Mucosa of rectum (tissue), 2 donors: Measurements from ENCODE around the gene DENND6B.

Source experiments
- H3K27ac ChIP-seq, 2 donors: one replicate each; pipeline ENCODE4 v1.7.0; 2013; ENCODE audit warnings: inconsistent platforms in 2 of 2, low read depth in 2 of 2, low read length in 2 of 2
- H3K27me3 ChIP-seq, 2 donors: one replicate each; pipeline ENCODE4 v1.7.0; 2013; ENCODE audit warnings: low read length in 2 of 2; ENCODE audit not compliant: control insufficient read depth in 2 of 2, insufficient read depth in 2 of 2
- H3K36me3 ChIP-seq, 2 donors: one replicate each; pipeline ENCODE4 v1.7.0; 2013; ENCODE audit warnings: low read length in 2 of 2; ENCODE audit not compliant: control insufficient read depth in 2 of 2, insufficient read depth in 2 of 2
- H3K4me1 ChIP-seq, 2 donors: one replicate each; pipeline ENCODE4 v1.7.0; 2013; ENCODE audit warnings: low read length in 2 of 2, mild to moderate bottlenecking in 1 of 2; ENCODE audit not compliant: control insufficient read depth in 2 of 2, insufficient read depth in 2 of 2
- H3K4me3 ChIP-seq, 2 donors: one replicate each; pipeline ENCODE4 v1.7.0; 2013; ENCODE audit warnings: low read length in 2 of 2
- H3K9ac ChIP-seq, 2 donors: one replicate each; pipeline ENCODE4 v1.7.0; 2013; ENCODE audit warnings: low read length in 2 of 2, low read depth in 1 of 2, mild to moderate bottlenecking in 1 of 2
- H3K9me3 ChIP-seq, 2 donors: one replicate each; pipeline ENCODE4 v1.7.0; 2013; ENCODE audit warnings: low read length in 2 of 2; ENCODE audit not compliant: control insufficient read depth in 2 of 2
- donor health status: healthy.
- donor health status: Normal muscosa, but diverticular disease.

The DENND6B gene

GRCh38 chr22:50281384-50281760 is 45.4 kb downstream of the DENND6B start:
- no peak overlapping the region for H3K27ac ChIP-seq
- H3K4me3 ChIP-seq = no peak overlapping the region

GRCh38 chr22:50280708-50281383 is 46.0 kb downstream of the DENND6B start:
- Histone ChIP-seq H3K27me3 (no peaks in the 10 kb centered on the region), H3K9ac (no peak overlapping the region), H3K4me3 (no peak overlapping the region), H3K9me3 (no peaks in the 10 kb centered on the region), H3K36me3 (peaks cover 68 to 70% of the 10 kb centered on the region in 2 donors), H3K27ac (no peak overlapping the region), H3K4me1 (no peaks in the 10 kb centered on the region)

More at GRCh38 chr22:50281384-50281760, 45.4 kb downstream of the DENND6B start:
- H3K27me3 ChIP-seq = no peaks in the 10 kb centered on the region
- no peak overlapping the region for H3K9ac ChIP-seq
- H3K9me3 ChIP-seq = no peaks in the 10 kb centered on the region
- peaks cover 72 to 73% of the 10 kb centered on the region in 2 donors for H3K36me3 ChIP-seq
- H3K4me1 ChIP-seq = no peaks in the 10 kb centered on the region

GRCh38 chr22:50280022-50280707 is 46.6 kb downstream of the DENND6B start:
- Histone ChIP-seq H3K27ac (no peak overlapping the region), H3K4me3 (no peak overlapping the region), H3K36me3 (peaks cover 68 to 74% of the 10 kb centered on the region in 2 donors), H3K9ac (no peak overlapping the region), H3K27me3 (no peaks in the 10 kb centered on the region), H3K4me1 (no peaks in the 10 kb centered on the region), H3K9me3 (no peaks in the 10 kb centered on the region)

DNA sequence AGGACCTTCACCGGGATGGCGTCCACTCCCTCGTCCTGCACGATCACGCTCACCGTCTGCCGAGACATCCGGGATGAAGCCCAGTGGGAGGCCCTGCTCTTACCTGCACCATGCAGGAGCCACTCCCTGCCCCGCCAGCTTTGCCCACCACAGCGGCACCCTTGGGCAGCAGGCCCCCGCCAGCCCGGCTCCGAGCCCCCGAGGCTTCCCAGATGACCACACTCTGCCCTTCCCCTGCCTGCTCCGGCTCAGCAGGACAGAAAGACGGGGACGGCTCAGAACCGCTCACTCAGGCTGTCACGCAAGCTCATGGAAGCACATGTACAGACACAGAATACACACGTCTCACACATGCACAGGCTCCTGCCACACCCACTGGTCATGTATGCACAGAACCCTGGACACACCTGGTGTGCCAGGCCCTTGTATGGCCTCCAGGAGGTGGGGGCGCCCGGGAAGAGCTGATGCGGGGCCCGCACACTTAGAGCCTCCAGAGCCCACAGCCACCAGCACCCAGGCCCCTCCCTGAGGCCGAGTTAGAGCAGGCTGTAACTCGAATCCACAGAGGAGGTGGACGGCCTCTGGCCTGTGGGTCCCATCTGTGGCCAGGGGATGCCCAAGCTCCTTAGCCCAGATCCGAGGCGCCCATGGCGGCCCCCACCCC is 47.7 kb downstream of the DENND6B start:
- H3K27me3 ChIP-seq = no peaks in the 10 kb centered on the region
- H3K36me3 ChIP-seq = peaks cover 66 to 74% of the 10 kb centered on the region in 2 donors
- H3K4me1 ChIP-seq = no peaks in the 10 kb centered on the region
- H3K9me3 ChIP-seq = no peaks in the 10 kb centered on the region
- no peak overlapping the region for H3K9ac ChIP-seq
- H3K27ac ChIP-seq = no peak overlapping the region
- H3K4me3 ChIP-seq = no peak overlapping the region

DNA sequence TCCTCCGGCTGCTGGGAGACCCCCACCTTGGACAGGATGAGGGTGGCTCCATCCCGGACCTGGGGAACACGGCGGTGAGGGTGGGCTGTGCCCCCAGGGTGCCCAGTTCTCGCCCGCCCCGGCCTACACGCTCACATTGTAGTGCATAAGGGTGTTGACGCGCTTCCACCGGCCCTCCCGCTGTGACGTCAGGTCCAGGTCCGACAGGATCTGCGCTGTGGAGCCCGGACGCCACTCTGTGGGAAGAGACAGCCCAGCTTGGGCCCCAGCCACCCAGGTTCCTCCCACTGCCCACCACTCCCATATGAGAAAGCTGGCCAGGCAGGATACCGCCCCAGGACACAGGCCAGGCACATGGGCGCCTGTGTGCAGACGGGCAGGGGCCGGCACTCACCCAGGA is 48.4 kb downstream of the DENND6B start:
- Histone ChIP-seq H3K4me1 (no peaks in the 10 kb centered on the region), H3K9me3 (no peaks in the 10 kb centered on the region), H3K4me3 (no peak overlapping the region), H3K9ac (no peak overlapping the region), H3K27me3 (no peaks in the 10 kb centered on the region), H3K27ac (no peak overlapping the region), H3K36me3 (peaks cover 62 to 70% of the 10 kb centered on the region in 2 donors)

DNA sequence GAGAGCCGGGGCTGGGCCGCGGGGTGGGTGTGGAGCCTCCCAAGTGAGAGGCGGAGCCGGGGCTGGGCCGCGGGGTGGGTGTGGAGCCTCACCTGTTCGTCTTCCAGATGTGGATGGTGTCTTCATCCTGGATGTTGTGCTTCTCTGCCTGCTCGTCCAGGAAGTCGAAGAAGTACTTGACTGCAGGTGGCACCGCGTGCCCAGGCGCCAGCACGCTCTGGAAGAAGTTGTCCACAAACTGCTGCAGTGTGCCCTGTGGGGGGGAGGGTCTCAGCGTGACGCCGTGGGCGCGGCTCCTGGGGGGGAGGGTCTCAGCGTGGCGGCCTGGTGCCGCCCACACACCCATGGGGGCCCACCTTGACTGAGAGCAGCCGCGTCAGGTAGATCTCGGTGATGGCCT is 49.1 kb downstream of the DENND6B start:
- H3K36me3 ChIP-seq = peaks cover 57 to 69% of the 10 kb centered on the region in 2 donors
- H3K27ac ChIP-seq = no peak overlapping the region
- H3K9ac ChIP-seq = no peak overlapping the region

DNA sequence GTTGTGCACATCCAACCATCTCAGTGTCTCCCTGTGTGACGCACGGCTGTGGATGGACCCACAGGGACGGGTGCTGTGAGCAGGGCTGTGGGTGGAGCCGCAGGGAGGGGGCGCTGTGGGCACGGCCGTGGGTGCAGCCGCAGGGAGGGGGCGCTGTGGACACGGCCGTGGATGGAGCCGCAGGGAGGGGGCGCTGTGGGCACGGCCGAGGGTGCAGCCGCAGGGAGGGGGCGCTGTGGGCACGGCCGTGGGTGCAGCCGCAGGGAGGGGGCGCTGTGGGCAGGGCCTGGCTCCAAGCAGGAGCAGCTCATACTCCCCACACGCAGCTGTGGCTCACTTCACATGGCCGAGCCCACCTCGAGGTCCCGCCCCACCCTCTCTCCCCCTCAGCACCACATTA is 50.7 kb downstream of the DENND6B start:
- peaks cover 0 to 2% of the 10 kb centered on the region in 2 donors for H3K27me3 ChIP-seq
- no peaks in the 10 kb centered on the region for H3K9me3 ChIP-seq
- H3K4me3 ChIP-seq = no peak overlapping the region
- H3K36me3 ChIP-seq = peaks cover 41 to 53% of the 10 kb centered on the region in 2 donors
- H3K27ac ChIP-seq = peak overlapping the region in 1 of 2 donors; percentile 35
- H3K4me1 ChIP-seq = peaks cover 5 to 11% of the 10 kb centered on the region in 2 donors
- no peak overlapping the region for H3K9ac ChIP-seq

More for the DNA sequence above, 49.1 kb downstream of the DENND6B start:
- H3K27me3 ChIP-seq = no peaks in the 10 kb centered on the region
- H3K4me3 ChIP-seq = no peak overlapping the region
- H3K4me1 ChIP-seq = no peaks in the 10 kb centered on the region
- H3K9me3 ChIP-seq = no peaks in the 10 kb centered on the region

- Histone ChIP-seq H3K27ac (no peak overlapping the region), H3K9me3 (no peaks in the 10 kb centered on the region)
Measured at GRCh38 chr22:50275181-50276055, 51.4 kb downstream of the DENND6B start.

DNA sequence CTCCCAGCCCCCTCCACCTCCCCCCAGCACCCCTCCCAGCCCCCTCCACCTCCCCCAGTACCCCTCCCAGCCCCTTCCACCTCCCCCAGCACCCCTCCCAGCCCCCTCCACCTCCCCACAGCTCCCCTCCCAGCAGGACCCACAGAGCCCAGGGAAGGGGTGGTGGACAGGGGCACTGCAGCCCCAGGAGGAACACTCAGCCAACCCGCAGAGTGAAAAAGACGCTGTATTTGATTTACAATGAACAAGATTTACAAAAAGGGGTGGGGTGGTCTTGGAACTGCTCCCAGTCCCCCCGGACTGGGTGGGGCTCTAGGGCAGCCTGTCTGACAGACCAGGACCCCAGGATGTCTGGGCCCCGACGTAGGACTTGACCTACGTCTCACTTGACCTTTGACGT is 52.0 kb downstream of the DENND6B start:
- Histone ChIP-seq H3K36me3 (peaks cover 32 to 41% of the 10 kb centered on the region in 2 donors), H3K4me1 (peaks cover 12 to 19% of the 10 kb centered on the region in 2 donors), H3K9ac (no peak overlapping the region), H3K27ac (no peak overlapping the region), H3K9me3 (no peaks in the 10 kb centered on the region), H3K27me3 (peaks cover 0 to 2% of the 10 kb centered on the region in 2 donors), H3K4me3 (no peak overlapping the region)

More at GRCh38 chr22:50275181-50276055, 51.4 kb downstream of the DENND6B start:
- H3K36me3 ChIP-seq = peaks cover 36 to 47% of the 10 kb centered on the region in 2 donors
- H3K27me3 ChIP-seq = peaks cover 0 to 2% of the 10 kb centered on the region in 2 donors
- no peak overlapping the region for H3K4me3 ChIP-seq
- no peak overlapping the region for H3K9ac ChIP-seq
- peaks cover 12 to 18% of the 10 kb centered on the region in 2 donors for H3K4me1 ChIP-seq
